Activated T-cell treated with anti-CD3 and anti-CD28 coated beads, Interleukin-2, amount 50 U/mL, for 72 hours (primary cell): Measurements from ENCODE around the gene CDKN2B-AS1. TPM values are rescaled to one million over a fixed set of nuclear protein-coding genes. Genes with fewer than 3 reads are reported as not detected.

ENCODE experiments used
- ATAC-seq, 2 donors: fragments of 150-1000 bp; cut with Tn5 transposase; replicated peaks in 1 of 2; 2 replicates each; pipeline ENCODE4 v1.10.0; 2021; ENCODE audit warnings: moderate library complexity in 2 of 2, mild to moderate bottlenecking in 1 of 2
- DNase-seq, 2 donors: peaks; one replicate each; pipeline ENCODE4 v3.0.0; 2021 to 2022; ENCODE audit warnings: mixed read lengths in 1 of 2
- H3K27ac Mint-ChIP-seq: one replicate; pipeline ENCODE4 v1.8.0; 2022; ENCODE audit warnings: mild to moderate bottlenecking, moderate library complexity, mixed read lengths
- H3K27me3 Mint-ChIP-seq: one replicate; pipeline ENCODE4 v1.8.0; 2022; ENCODE audit warnings: low read depth, mixed read lengths
- H3K36me3 Mint-ChIP-seq, 2 donors: one replicate each; pipeline ENCODE4 v1.8.0; 2022; ENCODE audit warnings: mixed read lengths in 2 of 2, mild to moderate bottlenecking in 1 of 2; ENCODE audit not compliant: insufficient read depth in 2 of 2
- H3K4me1 Mint-ChIP-seq: one replicate; pipeline ENCODE4 v1.8.0; 2022; ENCODE audit warnings: low read depth, mixed read lengths
- H3K4me3 Mint-ChIP-seq, 2 donors: one replicate each; pipeline ENCODE4 v1.8.0; 2022; ENCODE audit warnings: mild to moderate bottlenecking in 2 of 2, mixed read lengths in 2 of 2, moderate library complexity in 2 of 2
- H3K9me3 Mint-ChIP-seq, 2 donors: one replicate each; pipeline ENCODE4 v1.8.0; 2022; ENCODE audit warnings: mixed read lengths in 2 of 2
- total RNA-seq, 2 donors: library from RNA; stranded (reverse); gene quantifications; one replicate each; pipeline ENCODE4 v1.2.3, GENCODE V29; 2022

Gene CDKN2B-AS1
- total RNA-seq, 2 donors from 2014 or later, result 0.70 to 1.0 TPM

- ATAC-seq (peak in 1 of 2 donors; percentile 23), DNase-seq (no peak)
- no peak overlapping the region for H3K27ac Mint-ChIP-seq
- H3K4me3 Mint-ChIP-seq, result no peak overlapping the region
- peaks cover 18% of the 10 kb centered on the region for H3K4me1 Mint-ChIP-seq
- H3K9me3 Mint-ChIP-seq, result no peaks in the 10 kb centered on the region
- peaks cover 79% of the 10 kb centered on the region for H3K27me3 Mint-ChIP-seq
- H3K36me3 Mint-ChIP-seq, result peaks cover 0 to 2% of the 10 kb centered on the region in 2 donors
Measured at GRCh38 chr9:22002038-22002437, 7.4 kb downstream of the CDKN2B-AS1 start.

GRCh38 chr9:22005021-22005701 lies 10.6 kb downstream of the CDKN2B-AS1 start:
- peaks cover 0 to 2% of the 10 kb centered on the region in 2 donors for H3K36me3 Mint-ChIP-seq
- peaks cover 36% of the 10 kb centered on the region for H3K4me1 Mint-ChIP-seq
- H3K27ac Mint-ChIP-seq, result no peak overlapping the region
- peaks cover 76% of the 10 kb centered on the region for H3K27me3 Mint-ChIP-seq
- no peak for ATAC-seq
- DNase-seq, result no peak
- H3K4me3 Mint-ChIP-seq, result peak overlapping the region; percentile 51 to 70
- H3K9me3 Mint-ChIP-seq, result no peaks in the 10 kb centered on the region

GRCh38 chr9:22005702-22006606 lies 11.4 kb downstream of the CDKN2B-AS1 start:
- Mint-ChIP-seq H3K27ac (no peak overlapping the region), H3K27me3 (peaks cover 79% of the 10 kb centered on the region), H3K9me3 (no peaks in the 10 kb centered on the region), H3K4me3 (peak overlapping the region; percentile 51 to 70), H3K36me3 (peaks cover 1 to 2% of the 10 kb centered on the region in 2 donors), H3K4me1 (peaks cover 44% of the 10 kb centered on the region)
- ATAC-seq (no peak), DNase-seq (no peak)

- Mint-ChIP-seq H3K4me1 (peaks cover 45% of the 10 kb centered on the region), H3K36me3 (peaks cover 1 to 2% of the 10 kb centered on the region in 2 donors), H3K27ac (peak overlapping the region; percentile 73), H3K4me3 (peak overlapping the region; percentile 91 to 92), H3K9me3 (no peaks in the 10 kb centered on the region), H3K27me3 (peaks cover 87% of the 10 kb centered on the region)
- ATAC-seq, result no peak
- DNase-seq, result no peak
Measured at GRCh38 chr9:22008384-22008716, 13.8 kb downstream of the CDKN2B-AS1 start.

GRCh38 chr9:22008717-22009505 lies 14.3 kb downstream of the CDKN2B-AS1 start, which contains the start of gene CDKN2B:
Gene CDKN2B, minus strand, starts transcription at chr9:22009305. Its CDS starts 352 bp downstream, at chr9:22008953.
- peaks cover 86% of the 10 kb centered on the region for H3K27me3 Mint-ChIP-seq
- peak within 1 kb of the TSS; percentile 91 to 92 for H3K4me3 Mint-ChIP-seq
- DNase-seq, result peak; percentile 77 to 85
- peaks cover 1 to 2% of the 10 kb centered on the region in 2 donors for H3K36me3 Mint-ChIP-seq
- H3K27ac Mint-ChIP-seq, result peak within 1 kb of the TSS; percentile 73
- H3K9me3 Mint-ChIP-seq, result no peaks in the 10 kb centered on the region
- H3K4me1 Mint-ChIP-seq, result peaks cover 45% of the 10 kb centered on the region
- peak; percentile 87 to 90 for ATAC-seq

GRCh38 chr9:22009506-22009867 lies 14.9 kb downstream of the CDKN2B-AS1 start:
- peak; percentile 17 to 20 for ATAC-seq
- Mint-ChIP-seq H3K27me3 (peaks cover 80% of the 10 kb centered on the region), H3K4me1 (peaks cover 45% of the 10 kb centered on the region), H3K4me3 (peak overlapping the region; percentile 91 to 92), H3K36me3 (peaks cover 1 to 2% of the 10 kb centered on the region in 2 donors), H3K27ac (peak overlapping the region; percentile 57), H3K9me3 (no peaks in the 10 kb centered on the region)
- no peak for DNase-seq

- peaks cover 64% of the 10 kb centered on the region for H3K27me3 Mint-ChIP-seq
- H3K4me1 Mint-ChIP-seq, result peaks cover 30% of the 10 kb centered on the region
- no peaks in the 10 kb centered on the region for H3K9me3 Mint-ChIP-seq
- no peak overlapping the region for H3K4me3 Mint-ChIP-seq
- no peak for ATAC-seq
- H3K36me3 Mint-ChIP-seq, result peaks cover 0 to 1% of the 10 kb centered on the region in 2 donors
- H3K27ac Mint-ChIP-seq, result no peak overlapping the region
- no peak for DNase-seq
Measured at GRCh38 chr9:22010866-22011625, 16.5 kb downstream of the CDKN2B-AS1 start.

- Mint-ChIP-seq H3K27me3 (peaks cover 58% of the 10 kb centered on the region), H3K9me3 (peaks cover 2 to 6% of the 10 kb centered on the region in 2 donors), H3K27ac (no peak overlapping the region), H3K4me1 (no peaks in the 10 kb centered on the region), H3K4me3 (no peak overlapping the region), H3K36me3 (peaks cover 3 to 4% of the 10 kb centered on the region in 2 donors)
- no peak for ATAC-seq
- DNase-seq, result no peak
Measured at GRCh38 chr9:22022396-22022795, 27.8 kb downstream of the CDKN2B-AS1 start.

- H3K4me1 Mint-ChIP-seq, result no peaks in the 10 kb centered on the region
- no peak overlapping the region for H3K4me3 Mint-ChIP-seq
- peaks cover 0 to 2% of the 10 kb centered on the region in 2 donors for H3K36me3 Mint-ChIP-seq
- no peak overlapping the region for H3K27ac Mint-ChIP-seq
- no peak for ATAC-seq
- H3K27me3 Mint-ChIP-seq, result peaks cover 48% of the 10 kb centered on the region
- H3K9me3 Mint-ChIP-seq, result peaks cover 0 to 2% of the 10 kb centered on the region in 2 donors
- no peak for DNase-seq
Measured at GRCh38 chr9:22026696-22027095, 32.1 kb downstream of the CDKN2B-AS1 start.

GRCh38 chr9:22028394-22028793 lies 33.8 kb downstream of the CDKN2B-AS1 start:
- Mint-ChIP-seq H3K9me3 (no peaks in the 10 kb centered on the region), H3K27me3 (peaks cover 37% of the 10 kb centered on the region), H3K4me3 (no peak overlapping the region), H3K4me1 (no peaks in the 10 kb centered on the region), H3K36me3 (no peaks in the 10 kb centered on the region), H3K27ac (no peak overlapping the region)
- ATAC-seq (peak in 1 of 2 donors; percentile 30), DNase-seq (no peak)

GRCh38 chr9:22029231-22029630 lies 34.6 kb downstream of the CDKN2B-AS1 start:
- no peak for ATAC-seq
- Mint-ChIP-seq H3K36me3 (no peaks in the 10 kb centered on the region), H3K27me3 (peaks cover 36% of the 10 kb centered on the region)

GRCh38 chr9:22030101-22030598 lies 35.6 kb downstream of the CDKN2B-AS1 start:
- Mint-ChIP-seq H3K9me3 (no peaks in the 10 kb centered on the region), H3K36me3 (no peaks in the 10 kb centered on the region), H3K4me3 (no peak overlapping the region), H3K27me3 (peaks cover 33% of the 10 kb centered on the region), H3K4me1 (no peaks in the 10 kb centered on the region), H3K27ac (no peak overlapping the region)
- DNase-seq (no peak), ATAC-seq (no peak)

More at GRCh38 chr9:22029231-22029630, 34.6 kb downstream of the CDKN2B-AS1 start:
- no peak for DNase-seq
- no peak overlapping the region for H3K4me3 Mint-ChIP-seq
- H3K9me3 Mint-ChIP-seq, result no peaks in the 10 kb centered on the region
- no peaks in the 10 kb centered on the region for H3K4me1 Mint-ChIP-seq
- H3K27ac Mint-ChIP-seq, result no peak overlapping the region
